ENCODE data around the gene ANKRD12.

GRCh38 chr18:9290156-9290555, 153.6 kb downstream of the ANKRD12 start:
- TF ChIP-seq CTCF (conservative IDR thresholded peaks at IDR 0.05 in 1 of 2, IDR thresholded peaks at IDR 0.05 in 1 of 2; ENCODE audit: low read depth in 1 of 2, low read length in 2 of 2) = no peak
- no peak for TF ChIP-seq EZH2 (IDR thresholded peaks at IDR 0.05; ENCODE audit: low read length, missing control alignments)
